IPS-11a (cell line): ENCODE measurements around the gene TBC1D10A.

Experiments used
- H3K4me3 ChIP-seq: one replicate; pipeline ENCODE4 v1.5.1; 2013; ENCODE audit warnings: low read depth, low read length, control low read depth

Gene TBC1D10A

DNA sequence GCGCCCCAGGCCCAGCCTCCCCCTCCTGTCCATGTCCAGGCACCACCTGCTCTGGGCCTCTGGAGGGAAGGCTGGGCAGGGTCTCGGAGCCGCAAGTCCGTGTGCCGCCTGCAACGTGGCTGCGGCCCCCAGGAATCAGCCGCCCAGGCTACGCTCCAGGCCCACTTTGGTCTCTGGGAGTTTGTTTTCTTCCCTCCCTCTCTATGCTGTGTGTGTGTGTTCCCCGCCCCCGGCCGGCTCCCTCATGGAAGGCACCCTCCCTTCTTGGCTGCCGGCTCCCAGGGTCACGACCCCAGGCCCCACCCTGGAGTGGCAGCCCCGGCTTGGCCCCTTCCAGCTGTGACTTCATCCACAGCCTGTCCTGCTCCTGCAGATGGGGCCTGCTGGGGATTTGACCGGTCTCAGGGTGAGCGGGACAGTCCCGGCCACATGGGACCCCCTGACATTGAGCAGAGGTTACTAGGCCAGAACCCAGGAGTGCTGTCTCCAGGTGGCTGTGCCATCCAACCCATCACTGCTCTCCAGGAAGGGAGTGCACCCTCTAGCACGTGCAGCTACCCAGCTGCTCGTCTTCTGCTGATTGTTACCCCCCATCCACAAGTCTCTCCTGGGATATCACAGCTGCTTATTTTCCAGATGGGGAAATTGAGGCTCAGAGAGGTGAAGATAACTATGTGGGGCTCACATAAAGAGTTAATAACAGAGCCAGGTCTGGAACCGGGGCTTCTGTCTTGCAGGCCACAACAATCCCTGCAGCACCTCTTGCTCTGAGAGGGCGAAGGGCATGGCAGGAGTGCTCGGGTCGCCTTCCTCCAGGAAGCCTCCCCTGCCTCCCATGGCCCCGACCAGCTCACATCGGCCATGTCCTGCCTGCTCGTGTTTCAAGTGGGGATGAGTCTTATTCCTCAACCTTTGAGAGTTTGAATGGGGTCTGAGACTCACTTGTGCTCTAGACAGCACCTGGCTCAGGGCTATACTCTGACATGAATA lies 77.4 kb downstream of the TBC1D10A start:
- no peak overlapping the region for H3K4me3 ChIP-seq

DNA sequence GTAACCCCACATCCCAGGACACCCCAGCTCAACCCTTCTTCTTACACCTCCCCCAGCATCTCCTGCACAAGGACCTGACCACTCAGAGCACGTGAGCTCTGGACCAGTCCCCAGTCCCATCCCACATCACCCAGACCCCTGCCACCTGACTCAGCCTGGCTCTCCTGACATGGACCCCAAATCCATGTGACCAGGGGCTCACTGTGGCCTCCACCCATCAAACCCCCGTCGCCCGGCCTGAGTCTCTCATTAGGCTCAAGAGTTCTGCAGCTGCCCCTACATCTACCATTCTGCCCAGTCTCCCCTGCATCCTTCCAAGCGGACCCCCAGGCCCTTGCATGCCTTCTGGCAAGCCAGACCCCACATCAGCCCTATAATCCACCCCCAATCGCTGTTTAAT lies 78.3 kb downstream of the TBC1D10A start:
- no peak overlapping the region for H3K4me3 ChIP-seq

DNA sequence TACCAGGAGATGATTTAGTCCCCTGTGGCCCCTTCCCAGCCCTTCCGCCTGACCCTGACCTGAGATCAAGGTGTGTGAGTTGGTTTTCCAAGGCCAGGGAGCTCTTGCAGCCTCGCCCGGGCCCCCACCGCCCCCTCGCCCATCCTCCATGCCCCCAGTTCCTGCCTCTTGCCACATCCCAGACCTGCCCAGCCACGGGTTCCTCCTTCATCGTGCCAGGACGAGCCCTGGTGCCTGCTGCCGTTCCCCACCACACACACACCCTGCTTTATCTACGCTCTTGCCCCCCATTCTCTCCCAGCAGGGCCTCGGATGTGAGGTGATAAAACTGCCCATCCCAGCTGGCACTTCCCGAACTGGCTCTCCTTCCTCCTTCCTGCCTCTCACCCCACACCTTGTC lies 78.8 kb downstream of the TBC1D10A start:
- H3K4me3 ChIP-seq, result no peak overlapping the region

DNA sequence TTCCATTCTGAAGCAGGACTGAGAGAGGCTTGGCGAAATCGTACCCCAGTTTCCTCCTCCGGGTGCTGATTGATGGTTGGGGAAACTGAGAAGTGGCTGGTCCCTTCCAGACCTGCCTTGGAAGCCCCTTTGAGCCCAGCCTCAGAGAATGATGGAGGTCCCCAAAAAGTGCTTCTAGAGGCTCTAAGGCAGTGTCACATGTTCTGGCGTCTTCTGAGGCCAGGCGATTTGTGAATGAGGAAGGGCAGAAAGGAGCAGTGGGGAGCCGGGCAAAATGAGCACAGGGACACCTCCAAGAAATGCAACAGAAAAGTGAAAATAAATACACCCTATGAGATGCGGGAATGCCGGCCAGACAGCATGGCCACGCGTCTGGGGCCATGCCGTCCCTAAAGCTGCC lies 79.2 kb downstream of the TBC1D10A start:
- no peak overlapping the region for H3K4me3 ChIP-seq

DNA sequence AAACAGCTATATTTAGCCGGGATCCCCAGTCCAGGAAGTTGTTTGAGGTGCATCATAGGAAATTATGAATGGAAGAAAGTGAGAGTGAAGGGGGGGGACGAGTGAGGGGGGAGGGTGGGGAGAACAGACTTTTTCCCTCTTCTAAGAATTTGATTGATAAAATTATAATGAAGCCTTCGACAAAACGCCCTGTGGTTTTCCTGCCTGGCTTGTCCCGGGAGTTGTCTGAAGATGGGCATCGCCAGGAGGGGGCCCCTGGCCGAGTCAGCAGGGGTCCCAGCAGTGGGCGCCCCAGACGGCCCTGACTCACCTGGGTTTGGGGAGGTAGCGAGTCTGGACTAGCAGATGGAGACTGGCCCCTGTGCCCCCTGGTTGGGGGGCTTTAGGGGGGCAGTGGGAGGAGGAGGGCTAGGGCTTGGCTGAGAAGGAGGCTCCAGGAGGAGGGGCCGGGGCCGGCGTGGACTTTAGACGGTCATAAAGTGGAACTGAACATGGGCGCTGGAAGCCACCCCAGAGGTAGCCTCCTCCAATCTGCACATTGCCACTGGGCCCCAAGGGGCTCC lies 79.8 kb downstream of the TBC1D10A start:
- H3K4me3 ChIP-seq, result peak overlapping the region; percentile 63

DNA sequence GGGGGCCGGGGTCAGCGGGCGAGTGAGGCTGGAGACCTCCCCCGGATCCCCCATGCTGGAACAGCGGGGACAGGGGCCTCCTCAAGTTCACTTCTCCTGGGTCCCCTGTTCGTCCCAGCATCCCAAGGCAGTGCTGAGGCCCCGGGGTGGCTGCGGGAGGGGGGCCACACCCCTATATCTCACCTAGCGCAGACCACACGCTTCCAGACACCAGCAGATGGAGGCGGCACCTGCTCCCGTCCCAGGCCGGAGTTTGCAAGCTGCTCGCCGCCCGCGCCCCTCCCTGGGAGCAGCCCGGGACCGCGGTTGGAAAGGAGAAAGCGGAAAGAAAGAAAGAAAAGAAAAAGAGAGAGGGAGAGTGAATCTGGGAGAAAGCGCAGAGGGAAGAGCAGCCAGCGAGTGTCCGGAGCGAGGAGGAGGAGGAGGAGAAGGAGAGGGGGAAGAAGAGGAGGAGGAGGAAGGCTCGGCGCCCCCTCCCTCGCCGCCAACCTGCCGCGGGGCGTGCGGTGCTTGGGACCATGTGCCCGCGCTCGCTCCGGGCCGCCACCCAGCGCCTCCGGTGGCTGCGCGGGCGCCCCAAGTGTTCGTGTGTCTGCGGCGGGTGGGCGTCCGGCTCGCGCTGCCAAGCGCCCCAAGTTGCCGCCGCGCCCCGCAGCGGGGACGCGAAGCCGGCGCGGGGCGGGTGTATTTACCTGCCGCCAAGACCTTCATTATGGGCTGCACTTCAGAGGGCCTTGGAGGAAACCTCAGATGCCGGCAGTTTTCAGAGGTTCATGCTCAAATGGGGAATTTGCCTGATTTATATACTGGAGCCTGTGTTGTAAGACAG lies 80.5 kb downstream of the TBC1D10A start, which contains the start of gene LIF:
TSS of gene LIF (minus strand) at position 775 of the 829 bp plus-strand sequence. CDS start at position 711, 64 bp downstream.
- peak within 1 kb of the TSS; percentile 63 for H3K4me3 ChIP-seq

DNA sequence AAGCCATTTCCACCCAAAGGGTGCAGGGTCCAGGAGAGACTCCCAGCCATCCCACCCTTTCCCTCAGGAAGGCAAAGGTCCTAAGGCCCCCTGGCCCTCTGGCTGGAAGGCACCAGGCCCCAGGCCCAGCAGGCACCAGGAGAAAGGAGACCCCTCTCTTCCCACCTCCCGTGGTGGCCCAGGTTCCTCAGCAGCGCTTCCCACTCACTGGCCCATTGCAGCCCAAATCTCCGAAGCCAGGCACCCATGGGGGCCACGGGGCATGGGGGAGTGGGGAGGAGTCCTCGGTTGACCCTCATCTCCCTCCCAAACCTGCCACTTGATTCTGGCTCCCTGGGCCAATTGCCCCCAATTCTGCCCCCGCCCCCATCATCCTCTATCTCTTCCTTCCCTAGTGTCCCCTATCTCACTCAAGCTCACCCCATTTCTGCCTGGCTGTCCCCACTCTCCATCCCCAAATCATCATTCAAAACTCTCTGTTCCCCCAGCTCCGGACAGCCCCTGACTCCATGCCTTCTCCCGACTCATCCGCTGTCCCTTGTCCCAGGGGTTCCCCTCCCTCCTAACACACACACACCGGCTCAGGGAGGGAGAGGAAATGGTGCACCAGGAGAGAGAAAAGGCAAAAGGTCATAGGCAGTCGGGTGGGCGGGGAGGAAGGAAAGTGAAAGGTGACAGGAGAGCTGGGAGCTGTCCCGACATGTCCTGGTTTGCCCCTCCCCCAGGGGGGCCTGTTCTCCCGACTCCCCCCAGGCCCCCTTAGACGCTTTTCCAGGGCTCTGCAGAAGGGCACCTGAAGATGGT lies 81.4 kb downstream of the TBC1D10A start:
- peak overlapping the region; percentile 63 for H3K4me3 ChIP-seq

DNA sequence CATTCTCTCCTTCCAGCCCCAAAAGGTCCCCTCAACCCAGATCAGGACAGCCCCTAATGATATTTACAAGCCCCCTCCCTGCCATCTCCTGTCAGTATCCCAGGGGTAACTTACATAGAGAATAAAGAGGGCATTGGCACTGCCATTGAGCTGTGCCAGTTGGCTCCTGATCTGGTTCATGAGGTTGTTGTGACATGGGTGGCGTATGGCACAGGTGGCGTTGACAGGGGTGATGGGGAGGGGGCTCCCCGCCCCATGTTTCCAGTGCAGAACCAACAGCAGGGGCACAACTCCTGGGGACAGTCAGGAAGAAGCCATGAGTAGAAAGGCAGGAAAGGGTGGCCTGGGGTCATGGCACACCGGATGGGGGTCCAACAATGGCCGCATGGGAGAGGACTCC lies 82.1 kb downstream of the TBC1D10A start:
- H3K4me3 ChIP-seq, result no peak overlapping the region

DNA sequence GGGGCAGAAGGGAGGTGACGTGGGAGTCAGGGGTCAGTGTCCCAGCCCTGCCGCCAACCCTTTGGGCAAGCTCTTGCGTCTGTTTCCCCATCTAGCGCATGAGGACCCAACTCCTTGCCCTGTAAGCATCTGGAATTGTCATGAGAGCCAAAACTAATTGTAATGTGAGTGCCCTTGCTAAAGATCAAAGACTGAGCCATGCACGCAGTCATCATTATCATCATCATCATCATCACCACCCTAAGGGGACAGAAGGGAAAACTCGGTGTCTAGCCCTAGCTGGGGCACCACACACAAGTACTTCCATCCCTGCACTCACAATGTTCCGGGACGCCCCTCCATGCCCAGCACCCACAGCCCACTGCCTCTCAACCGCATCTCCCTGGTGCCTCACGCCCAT lies 82.7 kb downstream of the TBC1D10A start:
- H3K4me3 ChIP-seq, result no peak overlapping the region

DNA sequence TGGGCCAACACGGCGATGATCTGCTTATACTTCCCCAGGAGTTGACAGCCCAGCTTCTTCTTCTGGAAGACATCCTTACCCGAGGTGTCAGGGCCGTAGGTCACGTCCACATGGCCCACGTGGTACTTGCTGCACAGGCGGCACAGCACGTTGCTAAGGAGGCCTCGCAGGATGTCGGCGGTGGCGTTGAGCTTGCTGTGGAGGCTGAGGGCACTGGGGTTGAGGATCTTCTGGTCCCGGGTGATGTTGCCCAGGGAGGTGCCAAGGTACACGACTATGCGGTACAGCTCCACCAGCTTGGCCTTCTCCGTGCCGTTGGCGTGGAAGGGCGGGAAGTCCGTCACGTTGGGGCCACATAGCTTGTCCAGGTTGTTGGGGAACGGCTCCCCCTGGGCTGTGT lies 83.1 kb downstream of the TBC1D10A start:
- no peak overlapping the region for H3K4me3 ChIP-seq
